HCT116 (cell line): ENCODE data around the gene RPRD1B.

Experiments used
- ATF3 ChIP-seq: IDR thresholded peaks from 2 replicates; pipeline ENCODE4 v1.6.1; 2012
- CBX3 ChIP-seq: IDR thresholded peaks from 2 replicates; pipeline ENCODE4 v1.6.1; 2012; ENCODE audit warnings: low read depth
- CTCF ChIP-seq, 3 experiments: fragments of 200-600 bp in 1 of 3; sonication (generic) in 1 of 3; IDR thresholded peaks in 2 of 3; conservative IDR thresholded peaks in 1 of 3; 2 replicates each; pipeline ENCODE4 v1.5.1; 2012 to 2017; ENCODE audit warnings: low read depth in 2 of 3, low read length in 2 of 3, antibody characterized with exemption in 1 of 3, borderline replicate concordance in 1 of 3, control low read depth in 1 of 3, mild to moderate bottlenecking in 1 of 3, mixed read lengths in 1 of 3, mixed run types in 1 of 3, moderate library complexity in 1 of 3; ENCODE audit not compliant: insufficient read depth in 1 of 3
- EZH2 ChIP-seq: fragments of 200-600 bp; sonication (generic); IDR thresholded peaks from 2 replicates; pipeline ENCODE4 v1.6.1; 2017; ENCODE audit warnings: antibody characterized with exemption, mixed run types
- EZH2phosphoT487 ChIP-seq: fragments of 200-600 bp; IDR thresholded peaks from 2 replicates; pipeline ENCODE4 v1.6.1; 2018; ENCODE audit warnings: antibody characterized with exemption, borderline replicate concordance
- MAX ChIP-seq: IDR thresholded peaks from 2 replicates; pipeline ENCODE4 v1.6.1; 2012
- POLR2A ChIP-seq: IDR thresholded peaks from 2 replicates; pipeline ENCODE4 v1.7.0; 2011; ENCODE audit warnings: borderline replicate concordance; ENCODE audit not compliant: insufficient read depth, insufficient read length; ENCODE audit errors: extremely low read depth
- POLR2AphosphoS5 ChIP-seq: IDR thresholded peaks from 2 replicates; pipeline ENCODE4 v1.6.1; 2011; ENCODE audit warnings: mild to moderate bottlenecking, low read depth, low read length, moderate library complexity
- RAD21 ChIP-seq: IDR thresholded peaks from 2 replicates; pipeline ENCODE4 v1.6.1; 2012; ENCODE audit warnings: low read depth, mild to moderate bottlenecking
- REST ChIP-seq: IDR thresholded peaks from 2 replicates; pipeline ENCODE4 v1.6.1; 2012; ENCODE audit warnings: low read depth
- SIN3A ChIP-seq: IDR thresholded peaks from 2 replicates; pipeline ENCODE4 v1.6.1; 2012; ENCODE audit warnings: low read depth
- SRF ChIP-seq: IDR thresholded peaks from 2 replicates; pipeline ENCODE4 v1.6.1; 2012; ENCODE audit warnings: low read depth
- YY1 ChIP-seq: IDR thresholded peaks from 2 replicates; pipeline ENCODE4 v1.6.1; 2011; ENCODE audit warnings: low read length, low read depth, moderate library complexity, mild to moderate bottlenecking; ENCODE audit not compliant: insufficient replicate concordance; ENCODE audit errors: extremely low read depth
- ZNF274 ChIP-seq: fragments of 200-500 bp; sonication (Bioruptor generic); IDR thresholded peaks from 2 replicates; pipeline ENCODE4 v1.6.1; 2014; ENCODE audit warnings: mild to moderate bottlenecking, low read depth, low read length, inconsistent platforms

GRCh38 chr20:38094373-38094891 lies 60.9 kb downstream of the RPRD1B start:
- TF ChIP-seq CTCF (IDR thresholded peaks at IDR 0.05 in 2 of 3, conservative IDR thresholded peaks at IDR 0.05 in 1 of 3; ENCODE audit: borderline replicate concordance in 1 of 3, insufficient read depth in 1 of 3, low read depth in 2 of 3, low read length in 2 of 3): no peak
- no peak for TF ChIP-seq EZH2phosphoT487
- no peak for TF ChIP-seq RAD21
- TF ChIP-seq REST: no peak
- TF ChIP-seq POLR2AphosphoS5: no peak
- no peak for TF ChIP-seq POLR2A
- TF ChIP-seq ATF3: no peak
- no peak for TF ChIP-seq MAX
- TF ChIP-seq YY1: no peak
- TF ChIP-seq CBX3: no peak
- no peak for TF ChIP-seq SIN3A
- no peak for TF ChIP-seq SRF
- no peak for TF ChIP-seq EZH2
- TF ChIP-seq ZNF274: no peak
